K562 (cell line): ENCODE results near the gene ASB10. TPM values are rescaled to one million over a fixed set of nuclear protein-coding genes. Genes with fewer than 3 reads are reported as not detected.
A peak's percentile ranks its signal among the peaks of the same experiment; 100 is the strongest.

ENCODE experiments used
- ATAC-seq: fragments of 200-7000 bp; cut with Tn5 transposase; 3 replicates; pipeline ENCODE4 v1.9.1; 2020; ENCODE audit warnings: moderate library complexity
- BruUV-seq: library from RNA; stranded (reverse); fragments of 400-500 nt; replicated peaks from 2 replicates; lab custom pipeline; 2021; lab: Mats Ljungman, UMichigan
- CTCF ChIA-PET: fragments of 300-600 bp; formaldehyde crosslinking; extraction: SDS; loops from one replicate; lab custom pipeline; 2021; ENCODE audit warnings: low intra/inter-chr PET ratio; lab: Yijun Ruan, JAX
- POLR2A ChIA-PET: fragments of 300-600, 350-650 bp; sonication (Branson Sonifier 250); formaldehyde crosslinking; extraction: SDS; loops from one replicate; lab custom pipeline; 2021; ENCODE audit warnings: antibody characterized with exemption, inconsistent platforms; lab: Yijun Ruan, JAX
- DNase-seq, 4 experiments: peaks; one replicate each; pipeline versions ENCODE4 v3.0.0 to v3.0.0-alpha.2; 2011 to 2018; ENCODE audit warnings: low spot score in 3 of 4, mixed read lengths in 3 of 4; ENCODE audit errors: extremely low read depth in 1 of 4
- FAIRE-seq: peaks from 2 replicates; lab custom pipeline; 2011; peaks lifted over from hg19 to GRCh38; lab: Jason Lieb, UNC
- H2AFZ ChIP-seq: 2 replicates; pipeline ENCODE4 v1.6.0; 2011; ENCODE audit warnings: low read depth, low read length, control low read depth, inconsistent platforms
- H3K27ac ChIP-seq: fragments of 200-600 bp; 3 replicates; pipeline ENCODE4 v1.8.0; 2011; ENCODE audit warnings: low read depth, mild to moderate bottlenecking, control low read depth, inconsistent platforms, low read length, moderate library complexity, mixed read lengths; ENCODE audit errors: extremely low read depth
- H3K27me3 ChIP-seq, 2 experiments: fragments of 300-600 bp in 1 of 2; 2 replicates in 1 of 2; 3 replicates in 1 of 2; pipeline versions ENCODE4 v1.6.0 to v1.8.0; 2011; ENCODE audit warnings: inconsistent platforms in 2 of 2, low read length in 2 of 2, mild to moderate bottlenecking in 1 of 2, mixed read lengths in 1 of 2, moderate library complexity in 1 of 2; ENCODE audit not compliant: control insufficient read depth in 2 of 2, insufficient read depth in 2 of 2
- H3K36me3 ChIP-seq: fragments of 300-600 bp; 3 replicates; pipeline ENCODE4 v1.8.0; 2011; ENCODE audit warnings: mild to moderate bottlenecking, low read length, inconsistent platforms; ENCODE audit not compliant: control insufficient read depth, insufficient read depth
- H3K4me1 ChIP-seq, 2 experiments: fragments of 200-600 bp in 1 of 2; replicated peaks in 1 of 2; 2 replicates in 1 of 2; 3 replicates in 1 of 2; pipeline versions ENCODE4 v1.5.1 to v1.8.0; 2011; ENCODE audit warnings: inconsistent platforms in 2 of 2, low read length in 2 of 2, mild to moderate bottlenecking in 1 of 2, mixed read lengths in 1 of 2, moderate library complexity in 1 of 2; ENCODE audit not compliant: control insufficient read depth in 2 of 2, insufficient read depth in 2 of 2
- H3K4me2 ChIP-seq: 2 replicates; pipeline ENCODE4 v1.6.1; 2011; ENCODE audit warnings: low read length, control low read depth, inconsistent platforms, mixed read lengths; ENCODE audit not compliant: insufficient read depth
- H3K4me3 ChIP-seq: fragments of 200-600 bp; sonication (generic), shearing (Covaris generic); 2 replicates; pipeline ENCODE4 v1.5.1; 2016; ENCODE audit warnings: control low read depth, inconsistent platforms
- H3K79me2 ChIP-seq: fragments of 200-600 bp; 3 replicates; pipeline ENCODE4 v1.8.0; 2011; ENCODE audit warnings: low read length, inconsistent platforms; ENCODE audit not compliant: control insufficient read depth, insufficient read depth
- H3K9ac ChIP-seq, 2 experiments: 2 replicates each; pipeline versions ENCODE4 v1.6.0 to v1.6.1; 2011; ENCODE audit warnings: low read depth in 2 of 2, low read length in 2 of 2, control low read depth in 1 of 2, inconsistent platforms in 1 of 2, mild to moderate bottlenecking in 1 of 2, mixed read lengths in 1 of 2; ENCODE audit not compliant: insufficient read depth in 1 of 2
- H3K9me1 ChIP-seq: one replicate; pipeline ENCODE4 v1.6.0; 2011; ENCODE audit warnings: inconsistent platforms, mild to moderate bottlenecking, low read length, moderate library complexity; ENCODE audit not compliant: control insufficient read depth, insufficient read depth
- H3K9me3 ChIP-seq: replicated peaks from 2 replicates; pipeline ENCODE4 v1.5.1; 2011; ENCODE audit warnings: low read depth, low read length, inconsistent platforms; ENCODE audit not compliant: control insufficient read depth, insufficient read depth
- H4K20me1 ChIP-seq: replicated peaks from 2 replicates; pipeline ENCODE4 v1.6.1; 2011; ENCODE audit warnings: low read length, inconsistent platforms, mixed read lengths; ENCODE audit not compliant: control insufficient read depth, insufficient read depth
- BRD4 ChIP-seq: fragments of 200-600 bp; sonication (generic); IDR thresholded peaks from 2 replicates; pipeline ENCODE4 v1.6.1; 2017; ENCODE audit warnings: inconsistent platforms
- CXXC5 ChIP-seq: fragments of 250-450 bp; sonication (Bioruptor Pico); IDR thresholded peaks from 2 replicates; pipeline ENCODE4 v1.8.0; 2022; ENCODE audit warnings: inconsistent platforms, mild to moderate bottlenecking, moderate library complexity
- JUNB ChIP-seq: fragments of 450-650 bp; formaldehyde crosslinking; conservative IDR thresholded peaks from 2 replicates; pipeline ENCODE4 v1.4.0; 2020; ENCODE audit warnings: mild to moderate bottlenecking
- NR2C1 ChIP-seq, 2 experiments: fragments of 450-650 bp; IDR thresholded peaks; 2 replicates each; pipeline ENCODE4 v1.6.1; 2017; ENCODE audit warnings: mild to moderate bottlenecking in 2 of 2, antibody characterized with exemption in 1 of 2, inconsistent platforms in 1 of 2, missing compliant biosample characterization in 1 of 2, missing genetic modification characterization in 1 of 2
- RAD51 ChIP-seq: fragments of 450-650 bp; IDR thresholded peaks from 2 replicates; pipeline ENCODE4 v1.7.1; 2016; ENCODE audit warnings: low read depth, mild to moderate bottlenecking, borderline replicate concordance
- ZNF3 ChIP-seq: fragments of 250-450 bp; sonication (Bioruptor Pico); IDR thresholded peaks from 2 replicates; pipeline ENCODE4 v1.5.0; 2021; ENCODE audit warnings: mild to moderate bottlenecking, moderate library complexity
- WGBS: fragments of 100-300 bp; shearing (Covaris generic); methylation state at CpG from one replicate; pipeline ENCODE4 v1.1.6; 2016; ENCODE audit warnings: low coverage, mixed read lengths; ENCODE audit not compliant: insufficient coverage; ENCODE audit errors: missing lambda C conversion rate; 5-methylcytosine and 5-hydroxymethylcytosine counted together
- in situ Hi-C: fragments of 300-500 bp; cut with MboI; formaldehyde crosslinking; loops from 4 replicates; pipeline ENCODE4 v1.15.0; 2018; ENCODE audit warnings: inconsistent platforms, mixed read lengths
- intact Hi-C: fragments of 100-400 bp; cut with micrococcal nuclease; formaldehyde crosslinking; loops from 2 replicates; pipeline ENCODE4 v1.14.2; 2022
- polyA plus RNA-seq, 8 experiments: library from polyadenylated mRNA; depleted of rRNA in 4 of 8; stranded (reverse) in 5 of 8; unstranded in 3 of 8; fragments of >200 nt; fragmentation: Nextera tagmentation in 2 of 8; fragmentation: Illumina TruSeq in 1 of 8; extraction: Ambion mirVana in 2 of 8; extraction: Trizol in 1 of 8; gene quantifications; 2 replicates each; pipeline versions ENCODE4 v1.2.1 to v1.2.3, GENCODE V29; 2011 to 2014; ENCODE audit warnings: inconsistent platforms in 1 of 8, missing spikeins in 1 of 8
- total RNA-seq, 7 experiments: library from RNA; depleted of rRNA in 6 of 7; stranded (reverse); fragments of >200 nt in 6 of 7; fragmentation: Illumina TruSeq in 2 of 7; extraction: Trizol in 2 of 7; gene quantifications; 2 replicates each; pipeline versions ENCODE4 v1.2.1 to v1.2.3, GENCODE V29; 2011 to 2021; ENCODE audit warnings: low replicate concordance in 1 of 7
- TF ChIP-seq, protein P1 (sequence below): fragments of 250-450 bp; sonication (Bioruptor Pico); IDR thresholded peaks from 2 replicates; pipeline ENCODE4 v1.9.0; 2021; ENCODE audit warnings: mild to moderate bottlenecking, inconsistent platforms
- TF ChIP-seq, protein P2 (sequence below): IDR thresholded peaks from 2 replicates; pipeline ENCODE4 v1.6.1; 2012; ENCODE audit warnings: low read depth, low read length, improper control_type of control experiment, borderline replicate concordance
- TF ChIP-seq, protein P3 (sequence below): fragments of 450-650 bp; formaldehyde crosslinking; IDR thresholded peaks from 2 replicates; pipeline ENCODE4 v1.4.0; 2020; ENCODE audit warnings: mild to moderate bottlenecking, mixed read lengths

The ASB10 gene
- total and polyA plus RNA-seq, 9 of the 15 experiments (the other 6 are each of a cell fraction or from before 2014, with no cell fraction given): not detected

GRCh38 chr7:151161757-151162156 lies 25.3 kb downstream of the ASB10 start:
- intact Hi-C loops: loop anchor here (10.0 kb wide), 1 partner anchor 277 kb away; no protein-coding TSS in a partner anchor
- Histone ChIP-seq H3K36me3 (no peaks in the 10 kb centered on the region), H3K4me3 (no peak overlapping the region), H2AFZ (no peak overlapping the region), H3K9me3 (no peaks in the 10 kb centered on the region), H3K27ac (no peak overlapping the region), H3K27me3 (peaks cover 46 to 70% of the 10 kb centered on the region in 2 experiments), H3K4me1 (peaks cover 0 to under 1% of the 10 kb centered on the region in 2 experiments; a peak in 1 of 5 replicates), H3K9ac (no peak overlapping the region), H3K4me2 (no peak overlapping the region), H4K20me1 (no peaks in the 10 kb centered on the region), H3K9me1 (no peaks in the 10 kb centered on the region), H3K79me2 (no peaks in the 10 kb centered on the region)
- in situ Hi-C loops: no loop called here
- DNase-seq (no peak), ATAC-seq (no peak), FAIRE-seq (no peak)
- BruUV-seq: no TSS peak
- ChIA-PET POLR2A (interaction anchor here (0.9 to 1.4 kb wide), 2 partner anchors 10 to 14 kb away, joined by 3 to 8 read pairs; no protein-coding TSS in a partner anchor), CTCF (no interaction called here)
- no peak for TF ChIP-seq CXXC5 (CRISPR knock-in tag)
- TF ChIP-seq, protein P1, sequence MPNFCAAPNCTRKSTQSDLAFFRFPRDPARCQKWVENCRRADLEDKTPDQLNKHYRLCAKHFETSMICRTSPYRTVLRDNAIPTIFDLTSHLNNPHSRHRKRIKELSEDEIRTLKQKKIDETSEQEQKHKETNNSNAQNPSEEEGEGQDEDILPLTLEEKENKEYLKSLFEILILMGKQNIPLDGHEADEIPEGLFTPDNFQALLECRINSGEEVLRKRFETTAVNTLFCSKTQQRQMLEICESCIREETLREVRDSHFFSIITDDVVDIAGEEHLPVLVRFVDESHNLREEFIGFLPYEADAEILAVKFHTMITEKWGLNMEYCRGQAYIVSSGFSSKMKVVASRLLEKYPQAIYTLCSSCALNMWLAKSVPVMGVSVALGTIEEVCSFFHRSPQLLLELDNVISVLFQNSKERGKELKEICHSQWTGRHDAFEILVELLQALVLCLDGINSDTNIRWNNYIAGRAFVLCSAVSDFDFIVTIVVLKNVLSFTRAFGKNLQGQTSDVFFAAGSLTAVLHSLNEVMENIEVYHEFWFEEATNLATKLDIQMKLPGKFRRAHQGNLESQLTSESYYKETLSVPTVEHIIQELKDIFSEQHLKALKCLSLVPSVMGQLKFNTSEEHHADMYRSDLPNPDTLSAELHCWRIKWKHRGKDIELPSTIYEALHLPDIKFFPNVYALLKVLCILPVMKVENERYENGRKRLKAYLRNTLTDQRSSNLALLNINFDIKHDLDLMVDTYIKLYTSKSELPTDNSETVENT: no peak
- TF ChIP-seq RAD51: peak; percentile 43; the same call in 1 of the 2 replicates
- TF ChIP-seq, protein P2, sequence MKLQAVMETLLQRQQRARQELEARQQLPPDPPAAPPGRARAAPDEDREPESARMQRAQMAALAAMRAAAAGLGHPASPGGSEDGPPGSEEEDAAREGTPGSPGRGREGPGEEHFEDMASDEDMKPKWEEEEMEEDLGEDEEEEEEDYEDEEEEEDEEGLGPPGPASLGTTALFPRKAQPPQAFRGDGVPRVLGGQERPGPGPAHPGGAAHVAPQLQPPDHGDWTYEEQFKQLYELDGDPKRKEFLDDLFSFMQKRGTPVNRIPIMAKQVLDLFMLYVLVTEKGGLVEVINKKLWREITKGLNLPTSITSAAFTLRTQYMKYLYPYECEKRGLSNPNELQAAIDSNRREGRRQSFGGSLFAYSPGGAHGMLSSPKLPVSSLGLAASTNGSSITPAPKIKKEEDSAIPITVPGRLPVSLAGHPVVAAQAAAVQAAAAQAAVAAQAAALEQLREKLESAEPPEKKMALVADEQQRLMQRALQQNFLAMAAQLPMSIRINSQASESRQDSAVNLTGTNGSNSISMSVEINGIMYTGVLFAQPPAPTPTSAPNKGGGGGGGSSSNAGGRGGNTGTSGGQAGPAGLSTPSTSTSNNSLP: no peak
- no peak for TF ChIP-seq JUNB (CRISPR knock-in tag)
- TF ChIP-seq ZNF3 (CRISPR knock-in tag): no peak
- no peak for TF ChIP-seq NR2C1 (IDR thresholded peaks at IDR 0.05)
- no peak for TF ChIP-seq NR2C1 (tag; IDR thresholded peaks at IDR 0.05)
- TF ChIP-seq BRD4: no peak
- TF ChIP-seq, protein P3, sequence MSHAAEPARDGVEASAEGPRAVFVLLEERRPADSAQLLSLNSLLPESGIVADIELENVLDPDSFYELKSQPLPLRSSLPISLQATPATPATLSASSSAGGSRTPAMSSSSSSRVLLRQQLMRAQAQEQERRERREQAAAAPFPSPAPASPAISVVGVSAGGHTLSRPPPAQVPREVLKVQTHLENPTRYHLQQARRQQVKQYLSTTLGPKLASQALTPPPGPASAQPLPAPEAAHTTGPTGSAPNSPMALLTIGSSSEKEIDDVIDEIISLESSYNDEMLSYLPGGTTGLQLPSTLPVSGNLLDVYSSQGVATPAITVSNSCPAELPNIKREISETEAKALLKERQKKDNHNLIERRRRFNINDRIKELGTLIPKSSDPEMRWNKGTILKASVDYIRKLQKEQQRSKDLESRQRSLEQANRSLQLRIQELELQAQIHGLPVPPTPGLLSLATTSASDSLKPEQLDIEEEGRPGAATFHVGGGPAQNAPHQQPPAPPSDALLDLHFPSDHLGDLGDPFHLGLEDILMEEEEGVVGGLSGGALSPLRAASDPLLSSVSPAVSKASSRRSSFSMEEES (CRISPR knock-in tag): peak; percentile 90
- 0% methylated on average over 1 of the region's 1 CpG for WGBS
